PFSK-1 (cell line): ENCODE measurements around the gene SCARB1.

ENCODE experiments used
- FOXP2 ChIP-seq: optimal IDR thresholded peaks from 2 replicates; pipeline ENCODE3; 2011; ENCODE audit warnings: borderline replicate concordance, control low read depth, inconsistent platforms; ENCODE audit not compliant: insufficient read depth; ENCODE audit errors: extremely low read length, extremely low read depth
- POLR2AphosphoS5 ChIP-seq: IDR thresholded peaks from 2 replicates; pipeline ENCODE4 v1.6.1; 2012; ENCODE audit warnings: low read depth, mild to moderate bottlenecking, control low read depth, low read length, moderate library complexity
- SIN3A ChIP-seq: IDR thresholded peaks from 2 replicates; pipeline ENCODE4 v1.6.1; 2012; ENCODE audit warnings: mild to moderate bottlenecking, low read length, moderate library complexity, borderline replicate concordance; ENCODE audit not compliant: insufficient read depth
- TAF1 ChIP-seq: IDR thresholded peaks from 2 replicates; pipeline ENCODE4 v1.6.1; 2012; ENCODE audit warnings: low read length, control low read depth, borderline replicate concordance; ENCODE audit not compliant: insufficient read depth
- TF ChIP-seq, protein P1 (sequence below), 2 experiments: IDR thresholded peaks; 2 replicates each; pipeline versions ENCODE4 v1.6.1 to v1.8.0; 2011 to 2012; ENCODE audit warnings: low read depth in 2 of 2, low read length in 2 of 2, control low read depth in 1 of 2, inconsistent platforms in 1 of 2, mild to moderate bottlenecking in 1 of 2, moderate library complexity in 1 of 2; ENCODE audit not compliant: insufficient read depth in 1 of 2

DNA sequence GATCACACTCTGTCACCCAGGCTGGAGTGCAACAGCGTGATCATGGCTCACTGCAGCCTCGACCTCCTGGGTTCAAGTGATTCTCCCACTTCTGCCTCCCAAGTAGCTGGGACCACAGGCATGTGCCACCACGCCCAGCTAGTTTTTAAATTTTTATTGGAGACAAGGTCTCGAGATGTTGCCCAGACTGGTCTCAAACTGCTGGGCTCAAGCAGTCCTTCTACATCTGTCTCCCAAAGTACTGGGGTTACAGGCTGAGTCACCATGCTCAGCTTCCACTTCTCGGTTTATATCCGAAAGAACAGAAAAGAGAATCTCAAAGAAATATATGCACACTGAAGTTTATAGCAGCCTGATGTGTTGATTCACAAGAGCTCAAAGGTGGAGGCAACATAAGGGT lies 107.5 kb downstream of the SCARB1 start:
- no peak for TF ChIP-seq POLR2AphosphoS5
- TF ChIP-seq, protein P1, sequence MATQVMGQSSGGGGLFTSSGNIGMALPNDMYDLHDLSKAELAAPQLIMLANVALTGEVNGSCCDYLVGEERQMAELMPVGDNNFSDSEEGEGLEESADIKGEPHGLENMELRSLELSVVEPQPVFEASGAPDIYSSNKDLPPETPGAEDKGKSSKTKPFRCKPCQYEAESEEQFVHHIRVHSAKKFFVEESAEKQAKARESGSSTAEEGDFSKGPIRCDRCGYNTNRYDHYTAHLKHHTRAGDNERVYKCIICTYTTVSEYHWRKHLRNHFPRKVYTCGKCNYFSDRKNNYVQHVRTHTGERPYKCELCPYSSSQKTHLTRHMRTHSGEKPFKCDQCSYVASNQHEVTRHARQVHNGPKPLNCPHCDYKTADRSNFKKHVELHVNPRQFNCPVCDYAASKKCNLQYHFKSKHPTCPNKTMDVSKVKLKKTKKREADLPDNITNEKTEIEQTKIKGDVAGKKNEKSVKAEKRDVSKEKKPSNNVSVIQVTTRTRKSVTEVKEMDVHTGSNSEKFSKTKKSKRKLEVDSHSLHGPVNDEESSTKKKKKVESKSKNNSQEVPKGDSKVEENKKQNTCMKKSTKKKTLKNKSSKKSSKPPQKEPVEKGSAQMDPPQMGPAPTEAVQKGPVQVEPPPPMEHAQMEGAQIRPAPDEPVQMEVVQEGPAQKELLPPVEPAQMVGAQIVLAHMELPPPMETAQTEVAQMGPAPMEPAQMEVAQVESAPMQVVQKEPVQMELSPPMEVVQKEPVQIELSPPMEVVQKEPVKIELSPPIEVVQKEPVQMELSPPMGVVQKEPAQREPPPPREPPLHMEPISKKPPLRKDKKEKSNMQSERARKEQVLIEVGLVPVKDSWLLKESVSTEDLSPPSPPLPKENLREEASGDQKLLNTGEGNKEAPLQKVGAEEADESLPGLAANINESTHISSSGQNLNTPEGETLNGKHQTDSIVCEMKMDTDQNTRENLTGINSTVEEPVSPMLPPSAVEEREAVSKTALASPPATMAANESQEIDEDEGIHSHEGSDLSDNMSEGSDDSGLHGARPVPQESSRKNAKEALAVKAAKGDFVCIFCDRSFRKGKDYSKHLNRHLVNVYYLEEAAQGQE (IDR thresholded peaks at IDR 0.05; ENCODE audit: insufficient read depth in 1 of 2, low read depth in 2 of 2, low read length in 2 of 2): no peak
- no peak for TF ChIP-seq SIN3A
- TF ChIP-seq TAF1: no peak
- TF ChIP-seq FOXP2: no peak
